ENCODE measurements around the gene SLC30A2.

The SLC30A2 gene

GRCh38 chr1:26041978-26042377, 3.9 kb downstream of the SLC30A2 start:
- DNase-seq: no peak
- Histone ChIP-seq H3K36me3 (replicated peaks) (no peaks in the 10 kb centered on the region), H3K27me3 (replicated peaks) (peaks cover 47% of the 10 kb centered on the region), H3K27ac (no peak overlapping the region), H3K4me3 (ENCODE audit: low read depth, low read length) (no peak overlapping the region)
- TF ChIP-seq CTCF (IDR thresholded peaks at IDR 0.05; ENCODE audit: low read depth, low read length, missing control alignments): no peak
- in situ Hi-C loops (cut with HindIII; ENCODE audit: low pct_ligation_motif_present, low sequenced_read_pairs): no loop called here

GRCh38 chr1:26041401-26041800, 4.5 kb downstream of the SLC30A2 start:
- in situ Hi-C loops (cut with HindIII; ENCODE audit: low pct_ligation_motif_present, low sequenced_read_pairs): no loop called here
- Histone ChIP-seq H3K4me3 (ENCODE audit: low read depth, low read length) (no peak overlapping the region), H3K27me3 (replicated peaks) (peaks cover 41% of the 10 kb centered on the region), H3K36me3 (replicated peaks) (no peaks in the 10 kb centered on the region), H3K27ac (no peak overlapping the region)
- TF ChIP-seq CTCF (IDR thresholded peaks at IDR 0.05; ENCODE audit: low read depth, low read length, missing control alignments): no peak
- DNase-seq: no peak

- in situ Hi-C loops (cut with HindIII; ENCODE audit: low pct_ligation_motif_present, low sequenced_read_pairs): no loop called here
- Histone ChIP-seq H3K27ac (no peak overlapping the region), H3K27me3 (replicated peaks) (peaks cover 16% of the 10 kb centered on the region), H3K4me3 (ENCODE audit: low read depth, low read length) (no peak overlapping the region), H3K36me3 (replicated peaks) (no peaks in the 10 kb centered on the region)
- no peak for TF ChIP-seq CTCF (IDR thresholded peaks at IDR 0.05; ENCODE audit: low read depth, low read length, missing control alignments)
- DNase-seq: no peak
Observed at GRCh38 chr1:26038904-26039303, 7.0 kb downstream of the SLC30A2 start.

- H3K4me3 ChIP-seq (ENCODE audit: low read depth, low read length): no peak overlapping the region
- no peak for DNase-seq
- H3K27ac ChIP-seq: no peak overlapping the region
- TF ChIP-seq CTCF (IDR thresholded peaks at IDR 0.05; ENCODE audit: low read depth, low read length, missing control alignments): no peak
- no peaks in the 10 kb centered on the region for H3K36me3 ChIP-seq (replicated peaks)
- in situ Hi-C loops (cut with HindIII; ENCODE audit: low pct_ligation_motif_present, low sequenced_read_pairs): no loop called here
- H3K27me3 ChIP-seq (replicated peaks): peaks cover 13% of the 10 kb centered on the region
Observed at GRCh38 chr1:26038477-26038876, 7.4 kb downstream of the SLC30A2 start.

- TF ChIP-seq CTCF (IDR thresholded peaks at IDR 0.05; ENCODE audit: low read depth, low read length, missing control alignments): no peak
- H3K27me3 ChIP-seq (replicated peaks): peaks cover 8% of the 10 kb centered on the region
- H3K27ac ChIP-seq: no peak overlapping the region
- H3K4me3 ChIP-seq (ENCODE audit: low read depth, low read length): no peak overlapping the region
- in situ Hi-C loops (cut with HindIII; ENCODE audit: low pct_ligation_motif_present, low sequenced_read_pairs): no loop called here
- DNase-seq: no peak
- H3K36me3 ChIP-seq (replicated peaks): no peaks in the 10 kb centered on the region
Observed at GRCh38 chr1:26037904-26038303, 8.0 kb downstream of the SLC30A2 start.

- DNase-seq: no peak
- H3K4me3 ChIP-seq (ENCODE audit: low read depth, low read length): no peak overlapping the region
- in situ Hi-C loops (cut with HindIII; ENCODE audit: low pct_ligation_motif_present, low sequenced_read_pairs): no loop called here
- TF ChIP-seq CTCF (IDR thresholded peaks at IDR 0.05; ENCODE audit: low read depth, low read length, missing control alignments): no peak
- H3K36me3 ChIP-seq (replicated peaks): no peaks in the 10 kb centered on the region
- H3K27me3 ChIP-seq (replicated peaks): peaks cover 2% of the 10 kb centered on the region
- H3K27ac ChIP-seq: no peak overlapping the region
Observed at GRCh38 chr1:26036756-26037281, 9.1 kb downstream of the SLC30A2 start.
